SJCRH30 (cell line): ENCODE data around the gene DNAH8. TPM values are rescaled to one million over a fixed set of nuclear protein-coding genes. Genes with fewer than 3 reads are reported as not detected.

Experiments used
- DNase-seq, 2 experiments: peaks; one replicate each; pipeline ENCODE4 v3.0.0-alpha.2; 2015 to 2020
- H3K27ac ChIP-seq: fragments of 250-450 bp; sonication (Bioruptor Pico); 2 replicates; pipeline ENCODE4 v1.5.1; 2020; ENCODE audit warnings: mild to moderate bottlenecking, moderate library complexity
- H3K27me3 ChIP-seq: fragments of 250-450 bp; sonication (Bioruptor Pico); 2 replicates; pipeline ENCODE4 v1.5.1; 2020; ENCODE audit warnings: mild to moderate bottlenecking, moderate library complexity
- H3K36me3 ChIP-seq: fragments of 250-450 bp; sonication (Bioruptor Pico); 2 replicates; pipeline ENCODE4 v1.5.1; 2020; ENCODE audit warnings: mild to moderate bottlenecking, moderate library complexity
- H3K4me1 ChIP-seq: fragments of 250-450 bp; sonication (Bioruptor Pico); 2 replicates; pipeline ENCODE4 v1.5.1; 2020; ENCODE audit warnings: mild to moderate bottlenecking, moderate library complexity
- H3K4me3 ChIP-seq: fragments of 250-450 bp; sonication (Bioruptor Pico); 2 replicates; pipeline ENCODE4 v1.5.1; 2020; ENCODE audit warnings: mild to moderate bottlenecking, moderate library complexity
- H3K9me3 ChIP-seq: fragments of 250-450 bp; sonication (Bioruptor Pico); replicated peaks from 2 replicates; pipeline ENCODE4 v1.5.1; 2020; ENCODE audit warnings: mild to moderate bottlenecking, moderate library complexity
- total RNA-seq: library from RNA; depleted of rRNA; stranded (reverse); fragments of >200 nt; shearing (Covaris generic); gene quantifications from 2 replicates; pipeline ENCODE4 v1.2.3, GENCODE V29; 2014

The DNAH8 gene
- total RNA-seq, 1 experiment from 2014 or later = under 0.01 TPM

DNA sequence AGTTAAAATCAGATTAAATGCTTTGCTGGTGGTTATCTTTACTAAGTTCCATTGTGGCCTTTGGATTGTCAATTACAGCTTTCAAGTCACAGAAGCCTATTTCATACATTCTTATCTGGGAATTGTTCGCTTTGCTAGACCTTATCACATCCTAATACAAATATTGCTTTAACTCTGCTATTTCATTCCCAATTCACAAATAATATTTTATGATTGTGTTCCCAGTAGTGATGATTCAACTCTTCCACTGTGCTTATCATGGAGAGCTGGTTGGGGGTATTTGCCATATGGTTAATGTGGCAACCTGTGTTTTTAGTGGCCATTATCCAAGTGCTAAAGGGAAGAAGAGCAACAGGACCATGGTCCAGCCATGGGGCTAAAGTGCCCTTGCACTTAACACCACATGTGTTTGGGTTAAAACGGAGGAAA is 260.5 kb downstream of the DNAH8 start:
- Histone ChIP-seq H3K36me3 (no peaks in the 10 kb centered on the region), H3K4me3 (no peak overlapping the region), H3K4me1 (no peaks in the 10 kb centered on the region), H3K27me3 (no peaks in the 10 kb centered on the region; the same call in 1 of the 2 replicates), H3K27ac (no peak overlapping the region), H3K9me3 (no peaks in the 10 kb centered on the region)
- no peak for DNase-seq

- Histone ChIP-seq H3K27me3 (no peaks in the 10 kb centered on the region; the same call in 1 of the 2 replicates), H3K4me1 (no peaks in the 10 kb centered on the region), H3K27ac (no peak overlapping the region), H3K4me3 (no peak overlapping the region), H3K9me3 (no peaks in the 10 kb centered on the region), H3K36me3 (no peaks in the 10 kb centered on the region)
- DNase-seq = no peak
Observed at GRCh38 chr6:38976051-38976450, 260.9 kb downstream of the DNAH8 start.

- H3K27me3 ChIP-seq = no peaks in the 10 kb centered on the region; the same call in 1 of the 2 replicates
- no peak for DNase-seq
- no peak overlapping the region for H3K27ac ChIP-seq
Observed at GRCh38 chr6:38976801-38977500, 261.8 kb downstream of the DNAH8 start.

GRCh38 chr6:38978139-38978704 is 263.1 kb downstream of the DNAH8 start:
- Histone ChIP-seq H3K4me3 (no peak overlapping the region), H3K4me1 (no peaks in the 10 kb centered on the region), H3K9me3 (no peaks in the 10 kb centered on the region), H3K27me3 (no peaks in the 10 kb centered on the region), H3K36me3 (no peaks in the 10 kb centered on the region), H3K27ac (no peak overlapping the region)
- DNase-seq = no peak

More at GRCh38 chr6:38976801-38977500, 261.8 kb downstream of the DNAH8 start:
- Histone ChIP-seq H3K36me3 (no peaks in the 10 kb centered on the region), H3K4me3 (no peak overlapping the region), H3K9me3 (no peaks in the 10 kb centered on the region), H3K4me1 (no peaks in the 10 kb centered on the region)

DNA sequence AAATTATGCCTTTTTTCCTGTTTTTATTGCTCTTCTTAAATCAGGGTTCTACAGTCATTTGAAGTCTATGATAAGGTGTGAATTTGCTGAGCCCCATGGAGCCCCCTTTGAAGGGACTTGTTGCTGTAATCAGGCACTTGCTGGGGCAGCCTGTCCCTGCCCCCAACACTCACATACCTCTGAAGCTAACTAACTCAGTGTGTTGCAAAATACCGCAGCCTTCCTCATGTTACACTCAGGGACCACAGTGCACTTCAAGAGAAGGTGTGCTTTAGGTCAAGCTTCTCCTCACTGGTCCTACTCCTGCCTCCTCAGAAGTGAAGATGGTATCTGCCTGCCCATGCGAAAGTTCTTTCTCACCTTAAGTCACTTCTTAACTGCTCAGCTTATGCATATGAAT is 267.4 kb downstream of the DNAH8 start:
- Histone ChIP-seq H3K4me3 (no peak overlapping the region), H3K36me3 (no peaks in the 10 kb centered on the region), H3K4me1 (no peaks in the 10 kb centered on the region), H3K9me3 (no peaks in the 10 kb centered on the region), H3K27ac (no peak overlapping the region), H3K27me3 (no peaks in the 10 kb centered on the region)
- no peak for DNase-seq

GRCh38 chr6:38984723-38985122 is 269.6 kb downstream of the DNAH8 start:
- H3K27me3 ChIP-seq = peaks cover 5% of the 10 kb centered on the region; the same call in 1 of the 2 replicates
- no peak overlapping the region for H3K4me3 ChIP-seq
- no peaks in the 10 kb centered on the region for H3K36me3 ChIP-seq
- no peak for DNase-seq
- no peaks in the 10 kb centered on the region for H3K9me3 ChIP-seq
- no peak overlapping the region for H3K27ac ChIP-seq
- H3K4me1 ChIP-seq = no peaks in the 10 kb centered on the region

DNA sequence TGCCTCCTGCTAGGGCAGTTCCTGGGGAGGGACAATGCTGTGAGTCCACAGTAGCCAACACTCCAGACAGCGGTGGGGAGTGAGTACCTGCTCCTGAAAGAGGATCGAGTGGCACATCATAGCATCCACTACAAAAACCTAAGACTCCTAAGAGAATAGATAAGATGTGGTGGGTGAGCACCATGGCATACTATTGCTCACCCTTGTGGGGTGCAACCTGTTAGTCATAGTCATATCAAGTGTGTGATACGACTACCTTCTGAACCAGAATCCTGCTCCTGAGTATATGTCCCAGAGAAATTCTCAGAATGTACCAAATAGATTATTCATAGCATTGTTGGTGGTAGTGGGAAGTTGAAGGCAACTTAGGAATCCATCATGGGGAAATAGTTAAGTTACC is 270.7 kb downstream of the DNAH8 start:
- no peaks in the 10 kb centered on the region for H3K36me3 ChIP-seq
- no peak overlapping the region for H3K4me3 ChIP-seq
- no peak overlapping the region for H3K27ac ChIP-seq
- no peaks in the 10 kb centered on the region for H3K4me1 ChIP-seq
- H3K27me3 ChIP-seq = peaks cover 5% of the 10 kb centered on the region; the same call in 1 of the 2 replicates
- DNase-seq = no peak
- no peaks in the 10 kb centered on the region for H3K9me3 ChIP-seq

DNA sequence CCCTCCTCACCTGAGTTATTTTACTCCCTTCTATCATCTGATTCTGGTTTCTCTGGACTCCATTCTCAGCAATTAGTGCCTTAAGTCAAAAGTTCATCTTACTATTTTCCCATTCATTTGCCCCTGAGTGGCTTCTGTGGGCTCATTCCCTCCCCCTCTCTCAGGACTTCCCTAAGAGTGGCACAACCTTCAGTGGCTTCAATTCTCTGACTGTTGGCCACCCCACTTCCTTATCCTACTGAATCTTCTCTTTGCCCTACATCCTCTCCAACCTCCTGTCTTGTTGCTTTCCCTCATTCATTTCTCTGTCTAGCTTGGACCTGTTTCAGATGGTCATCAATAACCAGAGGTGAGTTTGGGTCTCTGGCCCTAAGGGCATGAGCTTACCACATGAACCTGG is 272.4 kb downstream of the DNAH8 start:
- Histone ChIP-seq H3K27ac (no peak overlapping the region), H3K27me3 (peaks cover 8% of the 10 kb centered on the region; the same call in 1 of the 2 replicates), H3K4me1 (no peaks in the 10 kb centered on the region)

GRCh38 chr6:38988736-38989449 is 273.8 kb downstream of the DNAH8 start:
- no peaks in the 10 kb centered on the region for H3K4me1 ChIP-seq
- no peak for DNase-seq
- peaks cover 8% of the 10 kb centered on the region; the same call in 1 of the 2 replicates for H3K27me3 ChIP-seq
- no peaks in the 10 kb centered on the region for H3K9me3 ChIP-seq
- no peak overlapping the region for H3K4me3 ChIP-seq
- H3K36me3 ChIP-seq = no peaks in the 10 kb centered on the region
- no peak overlapping the region for H3K27ac ChIP-seq

More for the DNA sequence above, 272.4 kb downstream of the DNAH8 start:
- no peak overlapping the region for H3K4me3 ChIP-seq
- no peaks in the 10 kb centered on the region for H3K36me3 ChIP-seq
- H3K9me3 ChIP-seq = no peaks in the 10 kb centered on the region
- DNase-seq = no peak

DNA sequence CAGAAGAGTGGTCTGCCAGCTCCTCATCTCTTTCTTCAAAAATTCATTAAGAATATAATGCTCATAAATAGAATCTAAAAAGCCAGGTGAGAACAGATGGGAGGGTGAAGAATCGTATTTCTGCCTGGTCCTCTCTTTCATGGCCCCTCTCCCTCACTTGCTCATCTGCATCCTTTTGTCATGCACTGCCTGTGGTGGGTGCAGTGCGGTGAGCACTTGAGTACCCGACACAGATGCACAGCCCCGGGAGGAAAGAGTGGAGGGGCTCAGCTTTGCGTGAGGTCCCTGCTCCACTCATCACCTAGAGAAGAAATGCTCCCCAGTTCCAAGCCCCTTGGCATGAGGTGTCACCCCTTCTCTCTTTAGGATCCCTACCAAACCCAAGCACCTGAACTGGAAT is 275.4 kb downstream of the DNAH8 start:
- no peak overlapping the region for H3K4me3 ChIP-seq
- H3K27ac ChIP-seq = no peak overlapping the region
- DNase-seq = no peak
- H3K36me3 ChIP-seq = no peaks in the 10 kb centered on the region
- H3K9me3 ChIP-seq = no peaks in the 10 kb centered on the region
- H3K27me3 ChIP-seq = peaks cover 8% of the 10 kb centered on the region; the same call in 1 of the 2 replicates
- H3K4me1 ChIP-seq = no peaks in the 10 kb centered on the region

DNA sequence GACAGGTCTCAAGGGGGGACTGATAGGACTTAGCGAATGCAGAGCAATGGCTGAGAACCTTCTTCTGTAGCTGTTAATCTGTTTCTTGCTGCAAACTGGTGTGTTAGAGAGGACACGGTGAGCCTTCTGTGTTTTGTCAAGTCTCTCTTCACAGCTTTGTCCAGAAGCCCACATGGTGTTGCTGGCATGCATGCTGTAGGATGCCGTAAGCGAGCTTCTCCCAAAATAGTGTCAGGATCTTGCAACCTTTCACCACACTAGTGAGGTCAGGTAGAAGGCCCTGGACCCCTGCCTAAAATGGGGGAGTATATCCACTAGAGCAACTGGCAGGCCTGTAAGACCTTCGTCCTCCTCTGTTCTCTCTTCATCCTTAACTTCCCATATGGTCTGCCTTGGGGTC is 281.6 kb downstream of the DNAH8 start:
- Histone ChIP-seq H3K4me3 (no peak overlapping the region), H3K4me1 (no peaks in the 10 kb centered on the region), H3K9me3 (no peaks in the 10 kb centered on the region), H3K27me3 (peaks cover 3% of the 10 kb centered on the region; the same call in 1 of the 2 replicates), H3K36me3 (no peaks in the 10 kb centered on the region), H3K27ac (no peak overlapping the region)
- no peak for DNase-seq

DNA sequence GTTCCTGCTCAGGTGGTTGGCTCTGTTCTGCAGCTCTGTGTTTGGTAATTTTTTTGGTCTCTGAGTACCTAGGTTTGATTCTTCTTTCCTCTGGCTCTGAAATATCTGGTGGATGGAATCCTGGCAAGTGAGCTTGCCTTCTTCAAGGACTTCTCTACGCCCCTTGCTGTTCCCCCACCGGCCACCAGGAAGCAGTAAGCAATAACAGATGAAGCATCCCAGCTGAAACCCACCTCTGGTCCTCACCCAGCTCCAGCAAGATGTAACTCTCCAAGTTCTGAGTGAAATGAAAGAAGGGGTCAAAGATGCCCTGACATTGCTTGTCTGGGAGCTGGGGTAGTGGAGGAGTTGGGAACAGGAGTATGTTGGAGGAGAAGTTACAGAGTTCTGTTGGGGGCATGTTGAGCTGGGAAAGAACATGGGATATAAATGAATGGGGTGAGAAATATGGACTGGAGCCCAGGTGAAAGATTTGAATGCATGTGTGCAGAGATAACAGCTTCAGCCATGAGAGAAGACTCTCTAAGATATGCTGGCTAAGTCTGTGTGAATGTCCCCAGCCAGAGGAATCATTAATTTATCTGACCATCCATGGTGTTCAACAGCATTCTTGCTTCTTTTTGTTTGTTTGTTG is 282.1 kb downstream of the DNAH8 start:
- Histone ChIP-seq H3K27me3 (peaks cover 3% of the 10 kb centered on the region), H3K4me1 (no peaks in the 10 kb centered on the region), H3K9me3 (no peaks in the 10 kb centered on the region), H3K27ac (no peak overlapping the region), H3K36me3 (no peaks in the 10 kb centered on the region), H3K4me3 (no peak overlapping the region)
- DNase-seq = peak; percentile 24 to 48

DNA sequence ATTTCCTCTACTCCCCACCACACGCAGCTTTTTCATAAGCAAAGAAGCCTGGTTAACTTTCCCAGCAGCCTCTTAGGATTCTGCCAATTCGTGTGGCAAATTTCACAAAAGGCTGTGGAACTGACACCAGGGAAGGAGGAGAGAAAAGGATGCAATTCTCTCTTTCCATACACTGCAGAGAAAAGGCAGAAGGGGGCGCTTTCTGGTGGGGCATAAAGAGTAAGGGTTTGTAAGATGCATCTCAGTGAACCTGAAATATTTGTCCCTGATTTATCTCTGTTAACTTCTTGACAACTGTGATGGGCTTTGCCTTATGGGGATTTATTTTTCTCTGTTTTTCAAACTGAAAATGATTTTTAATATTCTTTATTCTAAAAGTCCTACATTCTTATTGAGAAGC is 288.0 kb downstream of the DNAH8 start:
- no peaks in the 10 kb centered on the region for H3K9me3 ChIP-seq
- no peak overlapping the region for H3K4me3 ChIP-seq
- H3K36me3 ChIP-seq = no peaks in the 10 kb centered on the region
- H3K27ac ChIP-seq = no peak overlapping the region
- no peaks in the 10 kb centered on the region for H3K4me1 ChIP-seq
- DNase-seq = peak; percentile 9 to 27
- peaks cover 6% of the 10 kb centered on the region for H3K27me3 ChIP-seq

- peaks cover 6% of the 10 kb centered on the region for H3K27me3 ChIP-seq
- no peak for DNase-seq
- H3K9me3 ChIP-seq = no peaks in the 10 kb centered on the region
Observed at GRCh38 chr6:39003492-39003891, 288.4 kb downstream of the DNAH8 start.

DNA sequence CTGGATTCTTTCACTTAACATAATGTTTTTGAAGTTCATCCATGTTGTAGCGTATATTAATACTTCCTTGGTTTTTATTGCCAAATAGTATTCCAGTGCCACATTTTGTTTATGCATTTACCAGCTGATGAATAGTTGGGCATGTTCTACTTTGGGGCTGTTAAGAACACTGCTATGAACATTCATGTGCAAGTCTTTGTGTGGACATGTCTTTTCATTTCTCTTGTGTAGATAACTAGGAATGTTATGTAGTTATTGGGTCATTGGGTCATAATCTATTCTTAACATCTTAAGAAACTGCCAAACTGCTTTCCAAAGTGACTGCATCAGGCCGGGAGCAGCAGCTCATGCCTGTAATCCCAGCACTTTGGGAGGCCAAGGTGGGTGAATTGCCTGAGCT is 289.7 kb downstream of the DNAH8 start:
- no peaks in the 10 kb centered on the region for H3K36me3 ChIP-seq
- H3K9me3 ChIP-seq = no peaks in the 10 kb centered on the region
- no peaks in the 10 kb centered on the region for H3K4me1 ChIP-seq
- DNase-seq = no peak
- H3K27ac ChIP-seq = no peak overlapping the region
- H3K27me3 ChIP-seq = peaks cover 6% of the 10 kb centered on the region
- no peak overlapping the region for H3K4me3 ChIP-seq

More at GRCh38 chr6:39003492-39003891, 288.4 kb downstream of the DNAH8 start:
- Histone ChIP-seq H3K4me1 (no peaks in the 10 kb centered on the region), H3K36me3 (no peaks in the 10 kb centered on the region), H3K27ac (no peak overlapping the region), H3K4me3 (no peak overlapping the region)
